T-helper 22 cell (primary cell): ENCODE data around the gene SLC16A10.
"Not testable (repeated sequence)": the region's sequence is repeated elsewhere in the genome, so short reads cannot be mapped to it uniquely, and the experiment has no call there.

Experiments
- DNase-seq: peaks from one replicate; pipeline ENCODE4 v3.0.0-alpha.2; 2020; ENCODE audit warnings: low read depth

The SLC16A10 gene

DNA sequence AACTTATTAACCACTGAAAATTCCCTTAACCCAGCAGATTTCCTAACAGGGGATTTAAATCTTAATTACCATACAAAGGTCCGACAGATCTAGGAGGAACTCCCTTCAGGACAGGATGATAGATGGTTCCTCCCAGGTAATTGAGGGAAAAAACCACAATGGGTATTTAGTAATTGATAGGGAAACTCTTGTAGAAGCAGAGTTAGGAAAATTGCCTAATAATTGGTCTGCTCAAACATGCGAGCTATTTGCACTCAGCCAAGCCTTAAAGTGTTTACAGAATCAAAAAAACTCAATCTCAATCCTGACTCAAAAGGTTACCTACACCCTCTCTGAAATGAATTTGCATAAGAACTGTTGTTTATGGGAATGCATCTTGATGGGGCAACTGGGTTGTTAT lies 45.4 kb downstream of the SLC16A10 start:
- not testable (repeated sequence) for DNase-seq

DNA sequence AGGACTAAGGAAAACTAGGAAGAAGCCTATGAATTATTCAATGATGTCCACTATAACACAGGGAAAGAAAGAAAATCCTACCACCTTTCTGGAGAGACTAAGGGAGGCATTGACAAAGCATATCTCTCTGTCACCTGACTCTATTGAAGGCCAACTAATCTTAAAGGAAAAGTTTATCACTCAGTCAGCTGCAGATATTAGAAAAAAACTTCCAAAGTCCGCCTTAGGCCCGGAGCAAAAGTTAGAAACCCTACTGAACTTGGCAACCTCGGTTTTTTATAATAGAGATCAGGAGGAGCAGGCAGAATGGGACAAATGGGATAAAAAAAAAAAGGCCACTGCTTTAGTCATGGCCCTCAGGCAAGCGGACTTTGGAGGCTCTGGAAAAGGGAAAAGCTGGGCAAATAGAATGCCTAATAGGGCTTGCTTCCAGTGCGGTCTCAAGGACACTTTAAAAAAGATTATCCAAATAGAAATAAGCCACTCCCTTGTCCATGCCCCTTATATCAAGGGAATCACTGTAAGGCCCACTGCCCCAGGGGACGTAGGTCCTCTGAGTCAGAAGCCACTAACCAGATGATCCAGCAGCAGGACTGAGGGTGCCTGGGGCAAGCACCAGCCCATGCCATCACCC lies 47.0 kb downstream of the SLC16A10 start:
- DNase-seq: not testable (repeated sequence)

GRCh38 chr6:111137489-111138093 lies 50.3 kb downstream of the SLC16A10 start:
- not testable (repeated sequence) for DNase-seq

DNA sequence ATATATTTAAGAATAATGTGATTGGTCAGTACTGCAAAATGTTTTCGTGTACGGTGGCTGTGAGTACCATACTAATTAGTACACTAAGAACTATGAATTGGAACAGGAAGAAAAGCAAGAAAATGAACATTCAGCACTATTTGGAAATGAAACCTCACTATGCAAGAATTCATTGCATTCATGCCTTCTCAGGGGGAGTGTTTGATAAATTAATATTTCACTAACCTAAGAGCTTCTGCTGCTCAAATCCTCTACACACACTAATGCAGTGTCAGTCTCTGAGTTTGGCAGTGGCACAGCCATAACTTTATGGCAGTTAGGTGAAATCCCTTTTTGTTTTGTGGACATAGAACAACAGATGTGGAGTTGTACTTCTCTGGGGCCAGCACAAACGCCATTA lies 60.1 kb downstream of the SLC16A10 start:
- no peak for DNase-seq

- no peak for DNase-seq
Observed at GRCh38 chr6:111148110-111148509, 60.8 kb downstream of the SLC16A10 start.

GRCh38 chr6:111150577-111150976 lies 63.3 kb downstream of the SLC16A10 start:
- no peak for DNase-seq

GRCh38 chr6:111154981-111155380 lies 67.7 kb downstream of the SLC16A10 start:
- no peak for DNase-seq

- no peak for DNase-seq
Observed at GRCh38 chr6:111157412-111157811, 70.1 kb downstream of the SLC16A10 start.

GRCh38 chr6:111159633-111160032 lies 72.3 kb downstream of the SLC16A10 start:
- no peak for DNase-seq

DNA sequence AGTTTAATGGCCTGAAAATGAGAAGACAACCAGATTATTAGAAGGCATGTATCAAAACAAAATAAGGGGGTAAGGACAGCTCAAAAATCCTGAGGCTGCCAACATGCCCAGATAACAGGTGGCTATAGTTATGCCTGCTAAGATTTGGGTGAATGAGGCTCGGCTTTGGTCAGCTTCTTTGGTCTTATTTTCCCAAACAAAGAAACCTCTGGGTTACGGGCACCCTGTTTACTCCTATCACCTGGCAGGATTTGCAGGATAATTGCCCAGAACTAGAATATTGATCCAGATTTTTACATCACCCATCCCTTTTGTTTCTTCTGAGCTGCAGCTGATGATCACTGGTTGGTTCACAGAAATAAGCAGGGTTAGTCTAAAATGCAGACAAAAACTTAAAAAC lies 74.3 kb downstream of the SLC16A10 start:
- DNase-seq: no peak

GRCh38 chr6:111162504-111162903 lies 75.2 kb downstream of the SLC16A10 start:
- DNase-seq: no peak

DNA sequence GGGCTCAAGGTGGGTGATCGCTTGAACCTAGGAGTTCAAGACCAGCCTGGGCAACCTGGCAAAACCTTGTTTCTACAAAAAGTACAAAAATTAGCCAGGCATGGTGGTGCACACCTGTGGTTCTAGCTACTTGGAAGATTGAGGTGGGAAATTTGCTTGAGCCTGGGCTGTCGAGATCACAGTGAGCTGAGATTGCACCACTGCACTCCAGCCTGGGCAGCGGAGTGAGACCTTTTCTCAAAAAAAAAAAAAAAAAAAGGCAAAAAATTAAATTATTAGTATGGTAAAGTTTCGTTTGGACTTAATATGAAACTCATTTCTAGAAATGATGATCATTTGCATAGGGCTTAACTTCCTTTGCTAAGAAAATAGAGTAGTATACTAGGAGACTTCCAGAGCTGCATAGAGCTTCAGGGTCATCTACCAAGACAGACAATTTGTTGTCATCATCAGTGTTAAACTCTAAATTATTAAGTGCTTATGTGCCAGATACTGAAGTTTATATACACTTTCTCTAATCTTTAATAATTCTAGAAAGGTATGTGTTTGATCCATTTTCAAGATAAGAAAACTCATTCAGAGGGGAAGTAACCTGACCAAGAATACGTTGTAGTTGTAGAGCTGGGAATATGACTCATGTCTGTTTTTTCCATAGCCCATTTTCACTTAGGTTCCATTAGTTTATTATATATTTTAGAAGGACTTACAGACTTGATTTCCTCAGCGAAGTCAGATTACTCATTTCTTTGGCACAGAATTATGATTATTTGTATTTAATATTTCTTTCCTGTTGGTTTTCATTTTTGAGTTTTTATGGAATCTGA lies 84.5 kb downstream of the SLC16A10 start:
- DNase-seq: no peak

DNA sequence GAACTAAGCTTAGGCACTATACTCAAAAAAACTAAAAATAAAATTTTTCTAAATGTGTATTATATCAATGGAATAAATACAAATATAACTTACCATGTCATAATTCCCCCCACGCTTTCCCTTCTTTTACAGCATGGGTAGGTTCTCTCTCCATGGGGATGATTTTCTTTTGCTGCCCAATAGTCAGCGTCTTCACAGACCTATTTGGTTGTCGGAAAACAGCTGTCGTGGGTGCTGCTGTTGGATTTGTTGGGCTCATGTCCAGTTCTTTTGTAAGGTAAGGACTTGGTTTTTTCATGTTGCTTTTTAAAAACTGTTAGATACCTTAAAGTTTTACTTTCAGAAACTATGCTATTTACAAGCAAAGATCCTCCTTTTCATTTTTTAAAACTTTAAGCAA lies 85.3 kb downstream of the SLC16A10 start:
- no peak for DNase-seq

- no peak for DNase-seq
Observed at GRCh38 chr6:111173341-111173740, 86.0 kb downstream of the SLC16A10 start.

- no peak for DNase-seq
Observed at GRCh38 chr6:111173946-111174345, 86.6 kb downstream of the SLC16A10 start.

DNA sequence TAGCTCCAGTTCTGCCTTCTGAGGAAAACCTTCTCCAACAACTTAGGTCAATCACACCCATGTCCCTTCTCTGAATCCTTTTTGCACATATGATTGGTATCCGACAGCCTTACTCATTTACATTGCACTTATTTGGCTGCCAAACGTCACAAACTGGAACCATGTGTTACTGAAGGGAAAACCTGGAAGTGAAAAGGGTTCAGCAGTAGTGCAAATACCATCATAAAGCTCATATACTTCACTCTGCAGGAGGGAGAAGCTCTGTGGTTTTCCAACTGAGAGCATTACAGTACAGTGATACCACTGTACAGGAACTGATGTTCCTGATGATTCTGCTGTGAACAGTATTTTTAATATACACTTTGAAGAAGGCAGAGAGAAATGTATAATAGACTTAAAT lies 87.8 kb downstream of the SLC16A10 start:
- DNase-seq: no peak

DNA sequence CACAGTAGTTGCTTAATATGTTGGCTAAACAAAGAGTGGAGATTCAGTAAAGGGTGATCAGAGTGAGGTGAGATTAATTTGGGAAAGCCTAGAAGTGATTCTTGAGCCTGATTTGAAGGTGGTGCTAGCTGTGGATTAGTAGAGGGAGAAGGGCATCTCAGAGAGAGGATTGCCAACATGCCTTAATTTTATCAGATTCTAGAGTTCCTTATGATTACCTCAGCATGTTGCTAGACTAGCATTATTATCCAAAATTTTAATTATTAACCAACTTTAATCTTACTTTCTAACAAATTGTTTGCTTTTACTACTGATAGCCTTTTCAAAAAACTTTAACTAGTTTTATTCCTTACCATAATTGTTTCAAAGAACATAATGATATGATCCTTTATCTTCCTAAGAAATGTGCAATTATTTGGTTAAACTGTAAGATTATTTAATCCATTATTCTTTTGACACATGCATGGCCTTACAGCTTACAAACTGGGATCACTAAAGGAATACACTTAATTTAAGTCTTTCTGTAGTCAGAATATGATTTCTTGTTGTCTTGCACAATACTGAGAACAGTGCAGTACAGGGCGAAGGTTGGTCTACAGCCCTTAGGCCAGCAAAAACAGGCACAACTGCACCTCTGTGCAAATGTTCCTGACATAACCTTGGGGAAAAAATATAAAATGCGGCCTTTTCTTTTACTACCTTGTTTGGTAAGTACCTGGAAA lies 88.9 kb downstream of the SLC16A10 start:
- DNase-seq: no peak

DNA sequence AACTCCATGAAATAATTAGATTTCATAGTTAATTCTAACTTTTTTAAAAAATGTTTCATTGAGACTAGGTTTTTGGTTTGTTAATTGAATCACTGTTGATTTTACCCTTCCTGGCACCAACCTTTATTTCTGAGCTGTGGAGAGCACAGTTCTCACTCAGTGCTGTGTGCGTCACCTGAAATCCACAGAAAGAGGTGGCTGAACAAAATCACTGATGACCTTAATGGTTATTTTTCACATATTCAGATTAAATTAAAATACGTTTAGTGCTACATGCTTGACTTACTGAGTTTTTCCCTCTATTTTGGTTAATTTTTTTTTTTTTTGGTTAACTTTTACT lies 89.4 kb downstream of the SLC16A10 start:
- no peak for DNase-seq

GRCh38 chr6:111177131-111177530 lies 89.8 kb downstream of the SLC16A10 start:
- no peak for DNase-seq

- no peak for DNase-seq
Observed at GRCh38 chr6:111183702-111184517, 96.6 kb downstream of the SLC16A10 start.

DNA sequence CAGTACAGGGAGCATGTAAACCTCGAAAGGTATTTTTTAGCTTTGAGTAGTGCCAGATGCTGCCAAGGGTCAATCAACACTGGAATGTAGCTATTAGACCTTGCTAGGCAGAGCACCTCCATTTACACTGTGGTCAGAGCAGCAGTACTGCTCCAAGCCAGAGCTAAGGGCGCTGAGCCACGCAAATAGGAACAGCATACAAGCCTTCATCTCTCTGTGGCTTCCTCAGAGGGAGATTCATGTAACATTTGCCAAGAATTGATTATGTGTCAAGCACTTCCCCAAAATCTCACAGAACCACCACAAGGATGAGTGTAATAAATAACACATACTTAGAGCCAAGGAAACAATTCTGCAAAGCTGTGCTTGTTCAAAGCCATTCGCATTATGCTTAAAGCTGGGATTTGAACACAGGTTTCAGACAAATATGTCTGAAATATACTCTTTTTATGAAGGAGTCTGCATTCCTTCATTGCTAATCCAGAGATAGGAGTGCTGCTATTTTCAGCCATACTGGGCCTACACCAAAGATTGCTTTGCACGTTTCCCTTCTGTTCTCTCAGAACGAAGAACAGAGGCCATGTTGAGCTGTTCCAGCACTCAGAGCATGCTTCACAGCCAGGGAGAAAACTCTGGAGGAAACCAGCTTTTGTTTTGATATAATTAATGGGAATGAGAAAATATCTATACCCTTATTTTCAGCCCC lies 97.7 kb downstream of the SLC16A10 start:
- no peak for DNase-seq
